ENCODE results near the gene COL1A1.

DNA sequence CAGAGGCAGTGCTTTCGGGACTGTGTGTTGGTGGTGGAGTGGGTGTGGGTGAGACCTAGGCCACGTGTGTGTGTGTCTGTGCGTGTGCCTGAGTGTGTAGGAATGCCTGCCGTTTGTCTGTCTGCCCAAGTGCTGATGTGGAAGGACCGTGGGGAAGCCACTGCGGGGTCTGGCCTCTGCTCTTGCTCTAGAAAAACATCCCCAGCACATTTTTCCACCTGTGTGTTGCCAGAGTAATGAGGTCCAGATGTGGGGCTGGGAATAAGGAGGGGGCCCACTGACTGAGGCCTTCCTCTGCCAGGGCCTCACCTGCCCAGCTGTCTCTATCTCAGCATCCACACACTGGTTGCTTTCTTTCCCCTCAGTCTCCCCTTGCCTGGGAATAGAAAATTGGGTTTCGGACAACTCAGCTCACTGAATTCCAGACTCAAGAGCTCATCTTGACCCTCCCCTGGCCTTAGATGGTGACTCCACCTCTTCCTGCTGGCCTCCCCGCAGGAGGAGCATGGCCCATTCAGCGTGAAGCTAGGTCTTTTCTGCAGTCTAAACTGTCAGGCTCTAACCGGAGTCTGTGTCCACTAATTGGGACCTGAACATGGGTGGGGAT, 28.0 kb downstream of the COL1A1 start:
- TF ChIP-seq CTCF (IDR thresholded peaks at IDR 0.05; ENCODE audit: low read depth, low read length, missing input control) (no peak), RAD21 (IDR thresholded peaks at IDR 0.05) (no peak), EGR1 (IDR thresholded peaks at IDR 0.05; ENCODE audit: low read depth in 2 of 2) (no peak), JUND (IDR thresholded peaks at IDR 0.05) (no peak), RXRA (IDR thresholded peaks at IDR 0.05) (no peak), GABPA (IDR thresholded peaks at IDR 0.05 in 1 of 2, conservative IDR thresholded peaks at IDR 0.05 in 1 of 2) (no peak), YY1 (IDR thresholded peaks at IDR 0.05) (no peak), ZBTB33 (IDR thresholded peaks at IDR 0.05) (no peak), REST (IDR thresholded peaks at IDR 0.05) (no peak), SP1 (IDR thresholded peaks at IDR 0.05) (no peak), ATF3 (IDR thresholded peaks at IDR 0.05) (no peak)
- TF ChIP-seq, protein P1, sequence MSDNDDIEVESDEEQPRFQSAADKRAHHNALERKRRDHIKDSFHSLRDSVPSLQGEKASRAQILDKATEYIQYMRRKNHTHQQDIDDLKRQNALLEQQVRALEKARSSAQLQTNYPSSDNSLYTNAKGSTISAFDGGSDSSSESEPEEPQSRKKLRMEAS (IDR thresholded peaks at IDR 0.05) = no peak

Data from liver (tissue), 3 donors.